ENCODE measurements around the gene LY6G6C. TPM values are rescaled to one million over a fixed set of nuclear protein-coding genes. Genes with fewer than 3 reads are reported as not detected.

LY6G6C gene
- total and polyA plus RNA-seq, 2 of the 13 experiments (the other 11 are each of a cell fraction or from before 2014, with no cell fraction given), result 0.15 TPM; not detected in 1

DNA sequence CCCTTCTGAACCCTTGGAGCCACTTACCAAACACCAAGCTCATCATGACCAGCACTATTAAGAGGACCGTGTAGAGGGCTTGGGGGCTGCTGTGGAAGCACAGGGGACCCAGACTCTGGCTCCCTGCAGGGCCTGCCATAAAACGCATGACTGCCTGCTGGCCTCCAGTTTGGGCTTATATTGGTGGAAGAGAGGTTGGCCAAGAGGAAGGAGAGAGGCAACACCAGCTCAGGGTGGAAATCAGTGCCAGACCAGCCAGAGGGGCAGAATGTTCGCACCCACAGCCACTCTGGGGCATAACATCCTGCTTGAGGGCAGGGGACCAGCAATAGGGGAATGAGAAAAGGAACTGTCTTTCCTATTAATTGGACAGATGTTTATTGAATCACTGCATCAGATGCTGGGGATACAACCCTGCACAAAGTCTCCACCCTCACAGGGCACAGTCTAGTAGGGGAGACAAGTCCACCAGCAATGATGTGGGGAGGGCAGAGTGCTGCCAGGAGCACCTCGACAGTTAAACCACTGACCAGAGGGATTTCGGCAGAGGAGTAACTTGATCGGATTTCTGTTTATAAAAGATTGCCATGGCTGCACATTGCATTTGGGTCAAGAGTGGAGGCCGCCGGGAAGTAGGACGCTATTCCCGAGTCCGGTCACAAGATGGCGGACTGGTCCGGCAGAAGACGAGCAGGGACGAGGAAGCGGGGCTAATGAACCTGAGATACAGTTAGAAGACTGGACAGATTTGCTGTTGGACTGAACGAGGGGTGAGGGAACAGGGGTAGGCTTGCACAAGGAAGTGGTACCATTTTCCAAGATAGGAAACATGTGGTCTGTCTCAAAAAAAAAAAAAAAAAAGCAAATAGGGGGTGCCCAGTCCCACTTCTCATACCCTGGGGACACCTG lies 41.1 kb downstream of the LY6G6C start, which contains the start of gene LY6G5C (continued):
- TF ChIP-seq, protein P1, sequence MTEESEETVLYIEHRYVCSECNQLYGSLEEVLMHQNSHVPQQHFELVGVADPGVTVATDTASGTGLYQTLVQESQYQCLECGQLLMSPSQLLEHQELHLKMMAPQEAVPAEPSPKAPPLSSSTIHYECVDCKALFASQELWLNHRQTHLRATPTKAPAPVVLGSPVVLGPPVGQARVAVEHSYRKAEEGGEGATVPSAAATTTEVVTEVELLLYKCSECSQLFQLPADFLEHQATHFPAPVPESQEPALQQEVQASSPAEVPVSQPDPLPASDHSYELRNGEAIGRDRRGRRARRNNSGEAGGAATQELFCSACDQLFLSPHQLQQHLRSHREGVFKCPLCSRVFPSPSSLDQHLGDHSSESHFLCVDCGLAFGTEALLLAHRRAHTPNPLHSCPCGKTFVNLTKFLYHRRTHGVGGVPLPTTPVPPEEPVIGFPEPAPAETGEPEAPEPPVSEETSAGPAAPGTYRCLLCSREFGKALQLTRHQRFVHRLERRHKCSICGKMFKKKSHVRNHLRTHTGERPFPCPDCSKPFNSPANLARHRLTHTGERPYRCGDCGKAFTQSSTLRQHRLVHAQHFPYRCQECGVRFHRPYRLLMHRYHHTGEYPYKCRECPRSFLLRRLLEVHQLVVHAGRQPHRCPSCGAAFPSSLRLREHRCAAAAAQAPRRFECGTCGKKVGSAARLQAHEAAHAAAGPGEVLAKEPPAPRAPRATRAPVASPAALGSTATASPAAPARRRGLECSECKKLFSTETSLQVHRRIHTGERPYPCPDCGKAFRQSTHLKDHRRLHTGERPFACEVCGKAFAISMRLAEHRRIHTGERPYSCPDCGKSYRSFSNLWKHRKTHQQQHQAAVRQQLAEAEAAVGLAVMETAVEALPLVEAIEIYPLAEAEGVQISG (CRISPR knock-in tag; IDR thresholded peaks at IDR 0.05), result no peak
- TF ChIP-seq ZNF891 (CRISPR knock-in tag; IDR thresholded peaks at IDR 0.05) (0 out of 2 replicates have a peak, but pooled peaks have one; percentile 24), IRX3 (CRISPR knock-in tag; IDR thresholded peaks at IDR 0.05; ENCODE audit: borderline replicate concordance, low read depth) (no peak), SMARCC2 (IDR thresholded peaks at IDR 0.05) (no peak), ZBTB4 (CRISPR knock-in tag; IDR thresholded peaks at IDR 0.05; ENCODE audit: borderline replicate concordance) (0 out of 2 replicates have a peak, but pooled peaks have one; percentile 40), ZNF644 (CRISPR knock-in tag; IDR thresholded peaks at IDR 0.05; ENCODE audit: low read depth) (no peak), ZNF619 (CRISPR knock-in tag; IDR thresholded peaks at IDR 0.05) (peak; percentile 61; the same call in 1 of the 2 replicates), ELF1 (CRISPR knock-in tag; IDR thresholded peaks at IDR 0.05) (peak; percentile 74), ZNF776 (CRISPR knock-in tag; IDR thresholded peaks at IDR 0.05) (no peak), ZNF354B (CRISPR knock-in tag; IDR thresholded peaks at IDR 0.05) (no peak), ZNF781 (CRISPR knock-in tag; IDR thresholded peaks at IDR 0.05; ENCODE audit: borderline replicate concordance, not compliant biosample characterization) (peak; percentile 64), ZNF234 (CRISPR knock-in tag; conservative IDR thresholded peaks at IDR 0.05) (no peak), TBP (CRISPR knock-in tag; IDR thresholded peaks at IDR 0.05) (no peak)
- TF ChIP-seq, protein P2, sequence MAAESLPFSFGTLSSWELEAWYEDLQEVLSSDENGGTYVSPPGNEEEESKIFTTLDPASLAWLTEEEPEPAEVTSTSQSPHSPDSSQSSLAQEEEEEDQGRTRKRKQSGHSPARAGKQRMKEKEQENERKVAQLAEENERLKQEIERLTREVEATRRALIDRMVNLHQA (CRISPR knock-in tag; IDR thresholded peaks at IDR 0.05), result no peak
- TF ChIP-seq, protein P3, sequence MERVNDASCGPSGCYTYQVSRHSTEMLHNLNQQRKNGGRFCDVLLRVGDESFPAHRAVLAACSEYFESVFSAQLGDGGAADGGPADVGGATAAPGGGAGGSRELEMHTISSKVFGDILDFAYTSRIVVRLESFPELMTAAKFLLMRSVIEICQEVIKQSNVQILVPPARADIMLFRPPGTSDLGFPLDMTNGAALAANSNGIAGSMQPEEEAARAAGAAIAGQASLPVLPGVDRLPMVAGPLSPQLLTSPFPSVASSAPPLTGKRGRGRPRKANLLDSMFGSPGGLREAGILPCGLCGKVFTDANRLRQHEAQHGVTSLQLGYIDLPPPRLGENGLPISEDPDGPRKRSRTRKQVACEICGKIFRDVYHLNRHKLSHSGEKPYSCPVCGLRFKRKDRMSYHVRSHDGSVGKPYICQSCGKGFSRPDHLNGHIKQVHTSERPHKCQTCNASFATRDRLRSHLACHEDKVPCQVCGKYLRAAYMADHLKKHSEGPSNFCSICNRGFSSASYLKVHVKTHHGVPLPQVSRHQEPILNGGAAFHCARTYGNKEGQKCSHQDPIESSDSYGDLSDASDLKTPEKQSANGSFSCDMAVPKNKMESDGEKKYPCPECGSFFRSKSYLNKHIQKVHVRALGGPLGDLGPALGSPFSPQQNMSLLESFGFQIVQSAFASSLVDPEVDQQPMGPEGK (CRISPR knock-in tag; IDR thresholded peaks at IDR 0.05), result 0 out of 2 replicates have a peak, but pooled peaks have one; percentile 34
- TF ChIP-seq, protein P4, sequence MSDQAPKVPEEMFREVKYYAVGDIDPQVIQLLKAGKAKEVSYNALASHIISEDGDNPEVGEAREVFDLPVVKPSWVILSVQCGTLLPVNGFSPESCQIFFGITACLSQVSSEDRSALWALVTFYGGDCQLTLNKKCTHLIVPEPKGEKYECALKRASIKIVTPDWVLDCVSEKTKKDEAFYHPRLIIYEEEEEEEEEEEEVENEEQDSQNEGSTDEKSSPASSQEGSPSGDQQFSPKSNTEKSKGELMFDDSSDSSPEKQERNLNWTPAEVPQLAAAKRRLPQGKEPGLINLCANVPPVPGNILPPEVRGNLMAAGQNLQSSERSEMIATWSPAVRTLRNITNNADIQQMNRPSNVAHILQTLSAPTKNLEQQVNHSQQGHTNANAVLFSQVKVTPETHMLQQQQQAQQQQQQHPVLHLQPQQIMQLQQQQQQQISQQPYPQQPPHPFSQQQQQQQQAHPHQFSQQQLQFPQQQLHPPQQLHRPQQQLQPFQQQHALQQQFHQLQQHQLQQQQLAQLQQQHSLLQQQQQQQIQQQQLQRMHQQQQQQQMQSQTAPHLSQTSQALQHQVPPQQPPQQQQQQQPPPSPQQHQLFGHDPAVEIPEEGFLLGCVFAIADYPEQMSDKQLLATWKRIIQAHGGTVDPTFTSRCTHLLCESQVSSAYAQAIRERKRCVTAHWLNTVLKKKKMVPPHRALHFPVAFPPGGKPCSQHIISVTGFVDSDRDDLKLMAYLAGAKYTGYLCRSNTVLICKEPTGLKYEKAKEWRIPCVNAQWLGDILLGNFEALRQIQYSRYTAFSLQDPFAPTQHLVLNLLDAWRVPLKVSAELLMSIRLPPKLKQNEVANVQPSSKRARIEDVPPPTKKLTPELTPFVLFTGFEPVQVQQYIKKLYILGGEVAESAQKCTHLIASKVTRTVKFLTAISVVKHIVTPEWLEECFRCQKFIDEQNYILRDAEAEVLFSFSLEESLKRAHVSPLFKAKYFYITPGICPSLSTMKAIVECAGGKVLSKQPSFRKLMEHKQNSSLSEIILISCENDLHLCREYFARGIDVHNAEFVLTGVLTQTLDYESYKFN (CRISPR knock-in tag; conservative IDR thresholded peaks at IDR 0.05), result no peak

Measured in HepG2 (cell line).